HepG2 (cell line): ENCODE data around the gene RACGAP1. TPM values are rescaled to one million over a fixed set of nuclear protein-coding genes. Genes with fewer than 3 reads are reported as not detected.
A peak's percentile ranks its signal among the peaks of the same experiment; 100 is the strongest.

Experiments used
- ATAC-seq: fragments of 200-7000 bp; cut with Tn5 transposase; 3 replicates; pipeline ENCODE4 v1.9.1; 2020; ENCODE audit warnings: mild to moderate bottlenecking, moderate library complexity
- BruUV-seq: library from RNA; stranded (reverse); fragments of 400-500 nt; replicated peaks from 2 replicates; lab custom pipeline; 2021; lab: Mats Ljungman, UMichigan
- CTCF ChIA-PET: fragments of 300-600 bp; formaldehyde crosslinking; extraction: SDS; loops from one replicate; lab custom pipeline; 2021; ENCODE audit warnings: low total read pairs, inconsistent platforms, low intra/inter-chr PET ratio; lab: Yijun Ruan, JAX
- POLR2A ChIA-PET: fragments of 350-600 bp; sonication (Branson Sonifier 250); formaldehyde crosslinking; loops from one replicate; lab custom pipeline; 2020; ENCODE audit warnings: antibody characterized with exemption, inconsistent platforms; lab: Yijun Ruan, JAX
- DNase-seq: peaks from one replicate; pipeline ENCODE4 v3.0.0-alpha.2; 2015; ENCODE audit warnings: low spot score
- FAIRE-seq: peaks from 3 replicates; lab custom pipeline; 2011; peaks lifted over from hg19 to GRCh38; lab: Jason Lieb, UNC
- H2AFZ ChIP-seq: one replicate; pipeline ENCODE4 v1.6.1; 2011; ENCODE audit warnings: low read length, inconsistent platforms
- H3K27ac ChIP-seq: fragments of 300-600 bp; 3 replicates; pipeline ENCODE4 v1.8.0; 2011; ENCODE audit warnings: mixed run types, mild to moderate bottlenecking, mixed read lengths, low read length, inconsistent platforms; ENCODE audit not compliant: insufficient read depth; ENCODE audit errors: extremely low read length
- H3K27me3 ChIP-seq, 2 experiments: fragments of 200-600 bp in 1 of 2; 2 replicates in 1 of 2; 3 replicates in 1 of 2; pipeline versions ENCODE4 v1.6.0 to v1.8.0; 2011; ENCODE audit warnings: low read length in 2 of 2, mild to moderate bottlenecking in 2 of 2, moderate library complexity in 2 of 2, inconsistent platforms in 1 of 2; ENCODE audit not compliant: insufficient read depth in 2 of 2, control insufficient read depth in 1 of 2
- H3K36me3 ChIP-seq, 2 experiments: fragments of 200-600 bp in 1 of 2; replicated peaks in 1 of 2; 2 replicates in 1 of 2; 3 replicates in 1 of 2; pipeline versions ENCODE4 v1.5.1 to v1.8.0; 2011; ENCODE audit warnings: low read length in 2 of 2, inconsistent platforms in 1 of 2; ENCODE audit not compliant: insufficient read depth in 2 of 2, control insufficient read depth in 1 of 2
- H3K4me1 ChIP-seq: 2 replicates; pipeline ENCODE4 v1.5.1; 2012; ENCODE audit warnings: low read length, inconsistent platforms; ENCODE audit not compliant: insufficient read depth
- H3K4me2 ChIP-seq: 2 replicates; pipeline ENCODE4 v1.6.0; 2011; ENCODE audit warnings: low read depth, low read length, inconsistent platforms
- H3K4me3 ChIP-seq, 3 experiments: fragments of 200-600 bp in 1 of 3; sonication (generic), shearing (Covaris generic) in 1 of 3; replicated peaks in 1 of 3; 2 replicates each; pipeline ENCODE4 v1.5.1; 2011 to 2016; ENCODE audit warnings: low read length in 3 of 3, inconsistent platforms in 2 of 3, low read depth in 2 of 3, mild to moderate bottlenecking in 2 of 3, control low read depth in 1 of 3, mixed read lengths in 1 of 3; ENCODE audit not compliant: insufficient read depth in 1 of 3
- H3K79me2 ChIP-seq: one replicate; pipeline ENCODE4 v1.6.1; 2011; ENCODE audit warnings: low read length, inconsistent platforms; ENCODE audit not compliant: insufficient read depth
- H3K9ac ChIP-seq: 2 replicates; pipeline ENCODE4 v1.6.0; 2011; ENCODE audit warnings: mild to moderate bottlenecking, low read depth, low read length, inconsistent platforms; ENCODE audit not compliant: insufficient read depth
- H3K9me3 ChIP-seq: 2 replicates; pipeline ENCODE4 v1.5.1; 2012; ENCODE audit warnings: mild to moderate bottlenecking, low read length
- H4K20me1 ChIP-seq: 2 replicates; pipeline ENCODE4 v1.6.0; 2011; ENCODE audit warnings: inconsistent platforms, mild to moderate bottlenecking, low read length, moderate library complexity; ENCODE audit not compliant: insufficient read depth
- ATF5 ChIP-seq: sonication (generic); formaldehyde crosslinking; IDR thresholded peaks from 2 replicates; pipeline ENCODE4 v1.4.0; 2020; ENCODE audit warnings: mild to moderate bottlenecking, low read depth, missing genetic modification reagents
- ATF7-NPFF ChIP-seq: sonication (generic); formaldehyde crosslinking; IDR thresholded peaks from 2 replicates; pipeline ENCODE4 v1.8.1; 2023; ENCODE audit warnings: mild to moderate bottlenecking, low read depth, missing genetic modification reagents, moderate library complexity
- BHLHE40 ChIP-seq: IDR thresholded peaks from 2 replicates; pipeline ENCODE4 v1.6.1; 2011; ENCODE audit warnings: low read length, improper control_type of control experiment
- CENPT ChIP-seq: sonication (generic); formaldehyde crosslinking; IDR thresholded peaks from 2 replicates; pipeline ENCODE4 v1.8.0; 2022; ENCODE audit warnings: low read depth, mild to moderate bottlenecking, moderate library complexity, missing genetic modification reagents
- FOXO1 ChIP-seq: sonication (generic); formaldehyde crosslinking; IDR thresholded peaks from 2 replicates; pipeline ENCODE4 v1.4.0; 2020; ENCODE audit warnings: missing genetic modification reagents
- HIC2 ChIP-seq: sonication (generic); formaldehyde crosslinking; IDR thresholded peaks from 2 replicates; pipeline ENCODE4 v1.9.0; 2022; ENCODE audit warnings: low read depth, missing genetic modification reagents
- HOXA9 ChIP-seq: sonication (generic); formaldehyde crosslinking; IDR thresholded peaks from 2 replicates; pipeline ENCODE4 v1.8.1; 2022; ENCODE audit warnings: missing genetic modification reagents, mild to moderate bottlenecking, moderate library complexity, borderline replicate concordance
- SP2 ChIP-seq: sonication (generic); formaldehyde crosslinking; IDR thresholded peaks from 2 replicates; pipeline ENCODE4 v1.5.1; 2020; ENCODE audit warnings: mild to moderate bottlenecking, missing genetic modification reagents
- SYNCRIP ChIP-seq: fragments of 200-400 bp; formaldehyde crosslinking; IDR thresholded peaks from 2 replicates; pipeline ENCODE4 v1.6.1; 2018; ENCODE audit warnings: mild to moderate bottlenecking, low read depth, low read length; ENCODE audit not compliant: insufficient read depth
- WIZ ChIP-seq: sonication (generic); formaldehyde crosslinking; IDR thresholded peaks from 2 replicates; pipeline ENCODE4 v1.5.1; 2020; ENCODE audit warnings: mild to moderate bottlenecking, missing genetic modification reagents
- XRCC5 ChIP-seq: fragments of 200-400 bp; formaldehyde crosslinking; optimal IDR thresholded peaks from 2 replicates; pipeline ENCODE3; 2017; ENCODE audit warnings: mild to moderate bottlenecking, low read length
- ZBTB39 ChIP-seq: sonication (generic); formaldehyde crosslinking; IDR thresholded peaks from 2 replicates; pipeline ENCODE4 v1.5.0; 2020; ENCODE audit warnings: missing genetic modification reagents
- ZIK1 ChIP-seq: sonication (generic); formaldehyde crosslinking; IDR thresholded peaks from 2 replicates; pipeline ENCODE4 v1.5.0; 2020; ENCODE audit warnings: mild to moderate bottlenecking, low read depth, missing genetic modification reagents, borderline replicate concordance
- ZNF18 ChIP-seq: sonication (generic); formaldehyde crosslinking; IDR thresholded peaks from 2 replicates; pipeline ENCODE4 v1.8.0; 2022; ENCODE audit warnings: mild to moderate bottlenecking, missing genetic modification reagents; ENCODE audit not compliant: insufficient replicate concordance
- ZNF747 ChIP-seq: sonication (generic); formaldehyde crosslinking; IDR thresholded peaks from 2 replicates; pipeline ENCODE4 v1.8.1; 2023; ENCODE audit warnings: missing genetic modification reagents, mild to moderate bottlenecking, borderline replicate concordance
- ZNF773 ChIP-seq: sonication (generic); formaldehyde crosslinking; IDR thresholded peaks from 2 replicates; pipeline ENCODE4 v1.4.0; 2020; ENCODE audit warnings: missing genetic modification reagents, borderline replicate concordance
- WGBS: methylation state at CpG from one replicate; pipeline ENCODE4 v1.1.6; 2017; ENCODE audit warnings: low lambda C conversion rate; 5-methylcytosine and 5-hydroxymethylcytosine counted together
- in situ Hi-C: cut with HindIII; loops from 2 replicates; pipeline ENCODE4 v1.10.0; 2017; ENCODE audit warnings: low pct_unique_long_range_greater_than_20kb; ENCODE audit not compliant: extremely low pct_ligation_motif_present
- intact Hi-C: fragments of 100-400 bp; cut with micrococcal nuclease; formaldehyde crosslinking; loops from one replicate; pipeline ENCODE4 v1.10.0; 2022; ENCODE audit not compliant: unreplicated experiment
- polyA plus RNA-seq, 8 experiments: library from polyadenylated mRNA; depleted of rRNA in 3 of 8; stranded (reverse) in 7 of 8; unstranded in 1 of 8; fragments of >200 nt; fragmentation: Illumina TruSeq in 4 of 8; extraction: Trizol in 4 of 8; gene quantifications; 2 replicates each; pipeline versions ENCODE4 v1.2.1 to v1.2.3, GENCODE V29; 2011 to 2016; ENCODE audit warnings: low read depth in 4 of 8, missing spikeins in 1 of 8, mixed read lengths in 1 of 8; ENCODE audit not compliant: insufficient read depth in 1 of 8
- total RNA-seq, 5 experiments: library from RNA; depleted of rRNA; stranded (reverse); fragments of >200 nt; fragmentation: Illumina TruSeq; extraction: Trizol; gene quantifications; 2 replicates each; pipeline ENCODE4 v1.2.3, GENCODE V29; 2016; ENCODE audit warnings: low read depth in 1 of 5

Gene RACGAP1
- total and polyA plus RNA-seq, 2 of the 13 experiments (the other 11 are each of a cell fraction or from before 2014, with no cell fraction given): 16.7 to 57.9 TPM

GRCh38 chr12:50039151-50039835, 14.0 kb upstream of the RACGAP1 start (continued):
- TF ChIP-seq ZNF18: no peak
- TF ChIP-seq BHLHE40: no peak
- no peak for TF ChIP-seq SP2 (CRISPR knock-in tag)
- TF ChIP-seq XRCC5: peak; percentile 82
- TF ChIP-seq ZIK1 (CRISPR knock-in tag): no peak
- no peak for TF ChIP-seq ZNF747 (CRISPR knock-in tag)
- TF ChIP-seq ZNF773 (CRISPR knock-in tag): no peak

- no peak overlapping the region for H3K27ac ChIP-seq
- no peak for FAIRE-seq
- peaks cover 27% of the 10 kb centered on the region for H3K4me1 ChIP-seq
- in situ Hi-C loops (no loop called here), intact Hi-C loops (loop anchor here (2.0 kb wide), 1 partner anchor 18 kb away; the partner anchor contains the start of gene ASIC1)
- no peaks in the 10 kb centered on the region for H3K9me3 ChIP-seq
- no peak overlapping the region for H2AFZ ChIP-seq
- no peak overlapping the region for H3K4me3 ChIP-seq
- CTCF ChIA-PET: interaction anchor here (1.0 to 2.0 kb wide), 5 partner anchors 9 to 71 kb away, joined by 3 to 21 read pairs (median 5); no protein-coding TSS in a partner anchor
- no peak overlapping the region for H3K9ac ChIP-seq
- H3K4me2 ChIP-seq: no peak overlapping the region
- H4K20me1 ChIP-seq: no peaks in the 10 kb centered on the region
- 47% methylated on average over 4 of the region's 4 CpGs for WGBS
- DNase-seq: no peak
- peaks cover 4 to 16% of the 10 kb centered on the region in 2 experiments; a peak in 3 of 5 replicates for H3K27me3 ChIP-seq
- H3K79me2 ChIP-seq: no peaks in the 10 kb centered on the region
- no TSS peak for BruUV-seq
- no peaks in the 10 kb centered on the region for H3K36me3 ChIP-seq
- ATAC-seq: no peak
- POLR2A ChIA-PET: interaction anchor here (1.2 kb wide), 1 partner anchor 13 kb away, joined by 3 read pairs; the partner anchor contains the start of gene RACGAP1
- no peak for TF ChIP-seq HOXA9
- no peak for TF ChIP-seq ATF7-NPFF (CRISPR knock-in tag)
- TF ChIP-seq FOXO1 (CRISPR knock-in tag): no peak
- TF ChIP-seq WIZ (CRISPR knock-in tag): no peak
- no peak for TF ChIP-seq ZBTB39
- TF ChIP-seq CENPT (CRISPR knock-in tag): no peak
- no peak for TF ChIP-seq ATF5 (CRISPR knock-in tag)
- TF ChIP-seq SYNCRIP: no peak
- TF ChIP-seq HIC2 (CRISPR knock-in tag): no peak
Measured at GRCh38 chr12:50038336-50038735, 13.0 kb upstream of the RACGAP1 start.
